ENCODE measurements around the gene PRR7.
A peak's percentile ranks its signal among the peaks of the same experiment; 100 is the strongest.

PRR7 gene

DNA sequence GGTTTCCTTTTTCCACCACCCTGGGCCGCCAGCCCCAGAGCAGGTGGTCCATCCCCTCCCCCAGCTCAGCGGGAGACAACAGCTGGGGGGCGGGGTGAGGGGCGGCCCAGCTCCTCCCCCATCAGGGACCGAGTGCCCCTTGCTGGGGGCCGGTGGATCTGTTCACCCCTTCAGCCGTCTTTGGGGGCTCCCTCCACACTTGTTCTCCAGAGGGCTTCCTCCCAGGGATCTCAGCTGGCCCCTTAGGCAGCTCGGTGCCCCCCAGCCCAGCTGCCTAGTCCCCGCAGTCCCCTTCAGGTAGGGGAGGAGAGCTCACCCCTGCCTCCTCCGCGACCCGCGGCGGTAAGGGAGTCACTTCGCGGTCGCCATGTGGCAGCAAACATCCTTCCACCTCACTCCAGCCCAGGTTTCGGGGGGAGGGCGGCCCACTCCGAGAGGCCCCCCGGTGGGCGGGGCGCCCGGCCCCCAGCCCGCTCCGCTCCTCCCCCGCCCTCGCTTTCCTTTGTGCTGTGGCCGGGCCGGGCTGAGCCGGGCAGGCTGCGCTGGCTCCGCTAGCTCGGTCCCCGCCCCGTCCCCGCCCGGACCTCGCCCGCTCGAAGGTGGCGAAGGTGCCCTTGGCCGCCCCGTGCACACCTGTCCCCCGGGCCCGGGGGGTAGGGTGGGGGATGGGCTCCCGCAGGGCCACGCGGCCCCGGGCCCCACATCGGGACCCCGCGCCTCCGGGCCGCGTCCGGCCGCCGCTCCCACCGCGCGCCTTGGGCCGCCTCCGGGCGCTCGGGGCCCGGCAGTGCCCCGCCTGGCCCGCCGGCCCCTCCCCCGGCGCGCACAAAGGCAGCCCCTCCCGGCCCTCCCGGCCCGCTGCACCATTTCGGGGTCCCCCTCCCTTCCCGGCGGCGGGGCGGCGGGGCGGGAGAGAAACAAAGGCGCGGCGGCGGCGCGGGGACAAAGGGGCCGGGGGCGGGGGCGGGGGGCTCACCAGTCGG is 26.1 kb downstream of the PRR7 start:
- no peak for DNase-seq
- Histone ChIP-seq H3K27me3 (replicated peaks) (no peaks in the 10 kb centered on the region), H3K27ac (peak overlapping the region; percentile 73), H3K36me3 (replicated peaks) (peaks cover 26% of the 10 kb centered on the region), H3K4me3 (ENCODE audit: low read depth, low read length) (peak overlapping the region; percentile 90)
- in situ Hi-C loops (cut with HindIII; ENCODE audit: low pct_ligation_motif_present, low sequenced_read_pairs), result no loop called here
- TF ChIP-seq, protein P1, sequence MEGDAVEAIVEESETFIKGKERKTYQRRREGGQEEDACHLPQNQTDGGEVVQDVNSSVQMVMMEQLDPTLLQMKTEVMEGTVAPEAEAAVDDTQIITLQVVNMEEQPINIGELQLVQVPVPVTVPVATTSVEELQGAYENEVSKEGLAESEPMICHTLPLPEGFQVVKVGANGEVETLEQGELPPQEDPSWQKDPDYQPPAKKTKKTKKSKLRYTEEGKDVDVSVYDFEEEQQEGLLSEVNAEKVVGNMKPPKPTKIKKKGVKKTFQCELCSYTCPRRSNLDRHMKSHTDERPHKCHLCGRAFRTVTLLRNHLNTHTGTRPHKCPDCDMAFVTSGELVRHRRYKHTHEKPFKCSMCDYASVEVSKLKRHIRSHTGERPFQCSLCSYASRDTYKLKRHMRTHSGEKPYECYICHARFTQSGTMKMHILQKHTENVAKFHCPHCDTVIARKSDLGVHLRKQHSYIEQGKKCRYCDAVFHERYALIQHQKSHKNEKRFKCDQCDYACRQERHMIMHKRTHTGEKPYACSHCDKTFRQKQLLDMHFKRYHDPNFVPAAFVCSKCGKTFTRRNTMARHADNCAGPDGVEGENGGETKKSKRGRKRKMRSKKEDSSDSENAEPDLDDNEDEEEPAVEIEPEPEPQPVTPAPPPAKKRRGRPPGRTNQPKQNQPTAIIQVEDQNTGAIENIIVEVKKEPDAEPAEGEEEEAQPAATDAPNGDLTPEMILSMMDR (IDR thresholded peaks at IDR 0.05; ENCODE audit: low read depth, low read length, missing control alignments), result no peak

DNA sequence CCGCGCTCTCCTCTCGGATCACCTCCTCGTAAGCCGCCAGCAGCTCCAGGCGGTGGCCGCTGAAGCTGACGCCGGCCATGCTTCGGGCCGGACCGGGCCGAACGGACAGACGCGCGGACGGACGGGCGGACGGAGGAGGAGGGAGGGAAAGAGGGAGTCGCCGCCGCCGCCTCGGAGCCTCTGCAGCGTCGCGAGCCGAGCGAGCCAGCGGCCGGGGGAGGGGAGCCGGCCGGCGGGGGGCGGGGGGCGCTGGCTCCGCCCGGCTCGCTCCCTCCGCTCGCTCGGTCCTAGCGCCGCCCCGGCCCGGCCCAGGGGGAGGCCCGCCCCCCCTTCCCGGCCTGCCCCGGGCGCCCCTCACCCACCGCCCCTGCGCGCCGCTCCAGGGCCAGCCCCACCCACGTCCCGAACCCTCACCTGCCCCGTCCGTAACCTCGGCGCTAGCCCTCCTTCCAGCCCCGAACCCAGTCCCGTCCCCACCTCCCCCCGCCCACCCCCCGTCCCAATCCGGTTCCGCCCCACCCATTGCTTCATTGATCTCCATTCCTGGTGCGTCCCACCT is 26.9 kb downstream of the PRR7 start, which contains the start of gene DBN1:
TSS of gene DBN1 (minus strand) at position 192 of the 559 bp plus-strand sequence. CDS start at position 79, 113 bp downstream.
- Histone ChIP-seq H3K27ac (peak within 1 kb of the TSS; percentile 73), H3K36me3 (replicated peaks) (peaks cover 19% of the 10 kb centered on the region), H3K4me3 (ENCODE audit: low read depth, low read length) (peak within 1 kb of the TSS; percentile 90), H3K27me3 (replicated peaks) (no peaks in the 10 kb centered on the region)
- DNase-seq, result peak; percentile 16
- TF ChIP-seq, protein P1 (IDR thresholded peaks at IDR 0.05; ENCODE audit: low read depth, low read length, missing control alignments), result no peak
- in situ Hi-C loops (cut with HindIII; ENCODE audit: low pct_ligation_motif_present, low sequenced_read_pairs), result no loop called here

DNA sequence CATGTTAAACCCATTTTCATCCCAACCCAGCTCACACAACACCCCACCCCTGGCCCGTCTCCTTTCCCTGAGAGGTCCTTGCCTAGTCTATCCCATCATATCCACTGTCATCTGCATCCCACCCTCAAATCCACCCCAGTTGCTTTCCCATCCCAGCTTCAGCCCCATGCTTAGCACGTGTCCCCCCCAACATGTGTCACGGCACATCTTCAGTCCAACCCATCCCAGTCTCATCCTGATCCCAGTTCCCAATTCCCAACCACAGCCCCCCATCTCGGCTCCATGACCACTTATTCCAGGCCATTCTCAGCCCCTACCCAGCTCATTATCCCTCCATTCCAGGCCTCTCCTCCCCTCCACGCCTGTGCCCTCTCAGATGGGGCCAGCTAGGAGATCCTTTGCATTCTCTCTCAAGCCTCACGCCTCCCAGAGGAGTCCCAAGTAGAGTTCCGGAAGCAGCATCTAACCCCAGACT is 27.4 kb downstream of the PRR7 start:
- peaks cover 14% of the 10 kb centered on the region for H3K36me3 ChIP-seq (replicated peaks)
- in situ Hi-C loops (cut with HindIII; ENCODE audit: low pct_ligation_motif_present, low sequenced_read_pairs), result no loop called here
- no peak overlapping the region for H3K27ac ChIP-seq
- DNase-seq, result peak; percentile 14
- TF ChIP-seq, protein P1 (IDR thresholded peaks at IDR 0.05; ENCODE audit: low read depth, low read length, missing control alignments), result no peak
- no peaks in the 10 kb centered on the region for H3K27me3 ChIP-seq (replicated peaks)
- peak overlapping the region; percentile 9 for H3K4me3 ChIP-seq (ENCODE audit: low read depth, low read length)

DNA sequence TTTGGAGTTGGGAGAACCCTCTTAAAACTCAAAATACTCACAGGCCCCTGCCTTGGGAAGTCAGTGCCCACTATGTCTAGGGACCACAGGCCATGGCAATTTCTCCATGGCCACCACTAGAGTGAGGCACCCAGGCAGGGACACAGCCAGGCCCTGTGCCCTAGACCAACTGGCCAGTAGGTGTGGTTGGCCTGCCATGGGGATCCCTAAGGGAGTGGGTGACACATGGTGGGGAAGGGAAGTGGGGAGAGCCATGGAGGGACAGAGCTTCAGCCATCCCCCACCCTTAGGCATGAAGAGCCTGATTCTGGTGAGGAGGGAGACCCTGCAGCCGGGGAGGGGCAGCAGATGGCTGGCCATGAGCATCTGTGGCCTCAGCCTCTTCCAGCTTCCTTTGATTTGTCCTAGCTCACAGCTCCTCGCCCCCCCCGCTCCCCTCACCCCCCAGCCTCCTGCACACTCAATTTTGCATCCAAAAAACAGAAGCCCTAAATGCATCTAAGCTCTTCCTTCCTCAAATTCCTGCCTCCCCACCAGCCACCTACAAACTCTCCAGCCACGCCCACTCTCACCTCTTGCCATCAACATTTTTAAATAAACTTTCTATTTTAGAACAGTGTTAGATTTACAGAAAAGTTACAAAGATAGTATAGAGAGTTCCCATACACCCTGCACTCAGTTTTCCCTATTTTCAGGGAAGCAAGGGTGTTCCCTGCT is 28.4 kb downstream of the PRR7 start:
- Histone ChIP-seq H3K27ac (no peak overlapping the region), H3K36me3 (replicated peaks) (peaks cover 21% of the 10 kb centered on the region), H3K4me3 (ENCODE audit: low read depth, low read length) (no peak overlapping the region), H3K27me3 (replicated peaks) (no peaks in the 10 kb centered on the region)
- DNase-seq, result peak; percentile 9
- TF ChIP-seq, protein P1 (IDR thresholded peaks at IDR 0.05; ENCODE audit: low read depth, low read length, missing control alignments), result no peak
- in situ Hi-C loops (cut with HindIII; ENCODE audit: low pct_ligation_motif_present, low sequenced_read_pairs), result no loop called here

DNA sequence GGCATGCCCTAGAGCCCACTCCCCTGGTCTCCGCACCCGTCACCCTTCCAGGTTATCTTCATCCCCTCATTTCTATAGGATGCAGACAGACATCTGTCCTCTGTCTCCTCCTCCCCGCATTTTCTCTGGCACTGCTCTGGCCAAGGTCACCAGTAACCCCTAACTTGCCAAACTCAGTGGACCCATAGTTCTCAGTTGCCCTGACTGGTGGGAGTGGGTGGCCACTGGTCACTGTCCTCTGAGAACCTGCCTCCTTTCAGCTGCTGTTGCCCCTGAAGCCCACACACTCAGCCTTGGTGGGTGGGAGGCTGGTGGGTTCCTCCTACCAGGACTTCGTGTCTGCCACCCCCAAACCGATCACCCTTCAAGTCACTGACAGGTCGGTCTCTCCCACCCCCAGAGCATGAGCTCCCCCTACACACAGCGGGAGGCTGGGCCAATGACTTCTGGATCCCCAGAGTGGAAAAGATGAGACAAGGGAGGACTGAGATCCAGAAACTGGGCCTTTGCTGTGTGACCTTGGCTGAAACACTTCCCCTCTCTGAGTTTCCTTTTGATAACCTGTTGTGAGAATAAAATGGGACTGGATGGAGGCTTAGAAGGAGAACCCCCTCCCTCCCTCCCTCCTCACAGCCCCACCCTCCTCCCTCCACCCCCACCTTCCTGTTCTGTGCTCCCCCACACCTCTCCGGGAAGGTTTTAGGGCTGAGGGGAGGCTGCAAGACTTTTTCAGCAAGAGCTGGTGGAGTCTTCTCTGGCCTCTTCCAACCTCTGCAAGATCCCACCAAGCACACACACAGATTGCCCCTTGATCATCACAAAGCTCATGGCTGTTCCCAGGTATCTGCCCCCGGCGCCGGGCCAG is 29.2 kb downstream of the PRR7 start:
- peaks cover 17% of the 10 kb centered on the region for H3K36me3 ChIP-seq (replicated peaks)
- no peaks in the 10 kb centered on the region for H3K27me3 ChIP-seq (replicated peaks)
- H3K4me3 ChIP-seq (ENCODE audit: low read depth, low read length), result no peak overlapping the region
- in situ Hi-C loops (cut with HindIII; ENCODE audit: low pct_ligation_motif_present, low sequenced_read_pairs), result no loop called here
- no peak overlapping the region for H3K27ac ChIP-seq
- TF ChIP-seq, protein P1 (IDR thresholded peaks at IDR 0.05; ENCODE audit: low read depth, low read length, missing control alignments), result no peak
- DNase-seq, result peak; percentile 10

Data from brain microvascular endothelial cell (primary cell).